ENCODE data around the gene SDF2L1. TPM values are rescaled to one million over a fixed set of nuclear protein-coding genes. Genes with fewer than 3 reads are reported as not detected.
"Not testable (repeated sequence)": the region's sequence is repeated elsewhere in the genome, so short reads cannot be mapped to it uniquely, and the experiment has no call there.

The SDF2L1 gene, protein sequence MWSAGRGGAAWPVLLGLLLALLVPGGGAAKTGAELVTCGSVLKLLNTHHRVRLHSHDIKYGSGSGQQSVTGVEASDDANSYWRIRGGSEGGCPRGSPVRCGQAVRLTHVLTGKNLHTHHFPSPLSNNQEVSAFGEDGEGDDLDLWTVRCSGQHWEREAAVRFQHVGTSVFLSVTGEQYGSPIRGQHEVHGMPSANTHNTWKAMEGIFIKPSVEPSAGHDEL
- 31.3 TPM for polyA plus RNA-seq (2013, experiment 1 of 2)
- 27.8 TPM for polyA plus RNA-seq (2013, experiment 2 of 2)

DNA sequence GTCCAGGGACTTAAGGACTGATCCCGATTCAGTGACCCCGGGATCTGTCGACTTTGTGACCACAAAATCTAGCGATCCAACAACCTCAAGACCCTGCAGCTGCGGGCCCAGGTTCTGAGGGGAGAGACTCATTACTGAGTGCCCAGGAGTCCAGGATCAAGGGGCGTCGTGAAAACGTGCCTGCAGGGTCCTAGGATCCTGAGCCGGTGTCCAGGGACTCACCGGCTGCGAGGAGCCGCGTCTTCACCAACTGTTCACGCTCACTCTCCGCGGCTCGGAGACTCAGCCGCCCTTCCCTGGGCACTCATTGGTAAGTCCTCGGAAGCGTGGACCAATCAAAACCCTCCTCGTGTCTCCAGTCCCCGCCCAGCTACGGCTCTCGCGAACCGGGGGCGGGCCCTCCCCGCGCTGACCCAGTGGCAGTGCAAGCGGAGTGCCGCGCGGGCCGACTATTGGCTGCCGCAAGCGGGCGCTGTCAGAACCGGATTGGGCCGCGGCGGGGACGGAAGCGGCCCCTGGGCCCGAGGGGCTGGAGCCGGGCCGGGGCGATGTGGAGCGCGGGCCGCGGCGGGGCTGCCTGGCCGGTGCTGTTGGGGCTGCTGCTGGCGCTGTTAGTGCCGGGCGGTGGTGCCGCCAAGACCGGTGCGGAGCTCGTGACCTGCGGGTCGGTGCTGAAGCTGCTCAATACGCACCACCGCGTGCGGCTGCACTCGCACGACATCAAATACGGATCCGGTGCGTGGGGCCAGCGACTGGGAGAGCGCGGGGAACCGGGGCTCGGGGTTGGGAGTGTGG lies at the start of gene SDF2L1:
TSS of gene SDF2L1 (plus strand) at position 514 of the 795 bp plus-strand sequence. CDS start at position 549, 35 bp downstream.
- peaks cover 6% of the 10 kb centered on the region; the same call in 1 of the 2 replicates for H3K27me3 ChIP-seq (ENCODE audit: insufficient read depth, low read length)
- H3K9ac ChIP-seq (ENCODE audit: low read depth, low read length): peak within 1 kb of the TSS; percentile 86
- under 1% methylated on average over 76 of the region's 76 CpGs for WGBS
- peak within 1 kb of the TSS; percentile 64 for H3K4me3 ChIP-seq (ENCODE audit: low read length)
- peaks cover 15% of the 10 kb centered on the region; the same call in 1 of the 2 replicates for H3K36me3 ChIP-seq (ENCODE audit: insufficient read depth, low read length)
- H3K27ac ChIP-seq (ENCODE audit: low read depth, low read length): no peak within 1 kb of the TSS
- no peaks in the 10 kb centered on the region for H3K4me1 ChIP-seq (ENCODE audit: insufficient read depth, low read length)
- no peaks in the 10 kb centered on the region for H3K9me3 ChIP-seq (ENCODE audit: insufficient read depth, low read depth, low read length)

DNA sequence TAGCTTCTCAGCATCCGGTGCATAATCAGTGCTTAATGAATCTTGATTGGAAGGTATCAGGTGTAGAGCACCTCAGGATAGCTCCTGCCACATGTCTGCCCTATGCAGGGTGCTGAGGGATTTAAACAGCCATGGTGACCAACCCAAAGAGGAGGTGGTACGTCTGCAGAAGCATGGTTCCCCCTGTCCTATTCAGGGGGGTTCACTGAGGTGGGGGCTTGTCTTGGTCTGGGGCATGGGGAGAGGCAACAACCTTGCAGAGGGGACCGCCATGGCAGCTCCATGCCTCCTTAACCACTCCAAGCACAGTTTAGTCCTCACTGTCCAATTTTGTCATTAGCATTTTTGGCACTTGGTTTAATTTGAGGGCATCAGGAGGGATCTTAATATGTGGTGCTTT lies 49.7 kb upstream of the SDF2L1 start:
- H3K9ac ChIP-seq (ENCODE audit: low read depth, low read length): no peak overlapping the region
- no peaks in the 10 kb centered on the region for H3K27me3 ChIP-seq (ENCODE audit: insufficient read depth, low read length)
- no peaks in the 10 kb centered on the region for H3K9me3 ChIP-seq (ENCODE audit: insufficient read depth, low read depth, low read length)
- WGBS: 92% methylated on average over 3 of the region's 3 CpGs
- H3K27ac ChIP-seq (ENCODE audit: low read depth, low read length): no peak overlapping the region
- H3K36me3 ChIP-seq (ENCODE audit: insufficient read depth, low read length): peaks cover 47% of the 10 kb centered on the region
- no peaks in the 10 kb centered on the region for H3K4me1 ChIP-seq (ENCODE audit: insufficient read depth, low read length)
- H3K4me3 ChIP-seq (ENCODE audit: low read length): no peak overlapping the region

DNA sequence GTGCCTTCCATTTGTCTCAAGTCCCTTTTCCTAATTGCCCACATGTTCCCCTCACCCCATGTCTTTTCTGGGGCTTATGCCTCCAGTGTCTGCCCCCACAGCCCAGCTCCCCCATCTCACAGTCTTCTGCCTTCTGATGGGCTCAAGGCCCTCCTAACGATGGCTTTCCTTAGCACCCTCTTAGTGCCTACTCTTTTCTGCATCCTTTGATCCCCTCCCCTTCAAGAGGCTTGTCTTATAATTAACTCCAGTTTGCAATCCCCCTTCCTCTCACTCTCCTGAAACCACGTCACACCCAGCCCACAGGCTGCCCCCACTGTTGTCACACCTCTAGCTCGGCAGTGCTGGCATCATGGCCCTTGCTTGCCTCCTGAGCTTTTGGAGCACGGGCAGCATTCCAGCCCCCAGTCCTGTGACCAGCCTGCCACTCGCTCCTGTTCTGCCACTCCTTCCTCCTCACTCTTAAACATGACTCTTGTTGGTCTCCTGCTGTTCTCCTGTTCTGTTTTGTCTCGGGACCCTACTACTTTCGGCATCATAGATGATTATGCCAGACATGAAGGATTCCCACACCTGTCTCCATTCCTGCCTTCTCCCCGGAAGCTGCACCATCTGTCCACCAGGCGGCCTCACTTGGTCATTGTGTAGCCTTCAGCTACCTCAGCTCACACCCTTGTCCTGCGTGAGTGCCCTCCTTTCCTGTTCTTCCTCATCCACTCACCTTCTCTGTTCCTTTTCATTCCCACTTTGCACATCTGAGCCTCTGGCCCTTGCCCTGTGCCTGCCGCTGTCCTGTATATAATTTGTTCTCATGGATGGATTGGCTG lies 48.5 kb upstream of the SDF2L1 start:
- peaks cover 47% of the 10 kb centered on the region for H3K36me3 ChIP-seq (ENCODE audit: insufficient read depth, low read length)
- 85% methylated on average over 11 of the region's 11 CpGs for WGBS

DNA sequence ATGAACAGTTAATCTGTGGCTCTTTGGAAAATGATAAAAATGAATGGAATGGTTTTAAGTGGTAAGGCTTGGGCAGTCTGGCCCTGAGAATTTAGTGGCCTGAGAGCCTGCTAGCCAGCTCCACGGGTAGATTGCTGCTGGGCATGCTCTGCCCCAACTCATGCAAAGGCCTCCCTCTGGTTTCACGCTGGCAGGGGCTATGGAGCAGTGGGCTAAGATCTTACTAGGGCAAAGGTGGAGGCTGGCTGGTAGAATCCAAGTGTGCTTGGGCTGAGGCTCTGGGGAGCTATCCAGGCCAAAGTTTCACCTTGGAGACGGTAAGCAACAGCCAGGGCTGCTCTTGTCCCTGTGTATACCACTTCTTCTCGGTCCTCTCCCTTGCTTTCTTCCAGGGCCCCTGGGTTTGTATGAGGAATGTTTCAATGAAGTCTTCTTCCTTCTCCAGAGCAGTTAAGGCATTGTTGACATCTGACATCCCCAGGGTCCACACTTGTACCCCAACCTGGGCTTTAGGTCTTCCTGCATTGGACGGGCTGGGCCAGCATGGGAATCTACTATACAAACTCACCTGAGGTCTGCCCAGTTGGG lies 47.1 kb upstream of the SDF2L1 start:
- no peaks in the 10 kb centered on the region for H3K27me3 ChIP-seq (ENCODE audit: insufficient read depth, low read length)
- no peak overlapping the region for H3K9ac ChIP-seq (ENCODE audit: low read depth, low read length)
- H3K9me3 ChIP-seq (ENCODE audit: insufficient read depth, low read depth, low read length): no peaks in the 10 kb centered on the region
- no peak overlapping the region for H3K4me3 ChIP-seq (ENCODE audit: low read length)
- no peaks in the 10 kb centered on the region for H3K4me1 ChIP-seq (ENCODE audit: insufficient read depth, low read length)
- H3K27ac ChIP-seq (ENCODE audit: low read depth, low read length): no peak overlapping the region
- H3K36me3 ChIP-seq (ENCODE audit: insufficient read depth, low read length): peaks cover 47% of the 10 kb centered on the region
- WGBS: 92% methylated on average over 5 of the region's 5 CpGs

More for the DNA sequence above, 48.5 kb upstream of the SDF2L1 start:
- Histone ChIP-seq H3K4me1 (ENCODE audit: insufficient read depth, low read length) (no peaks in the 10 kb centered on the region), H3K27ac (ENCODE audit: low read depth, low read length) (no peak overlapping the region), H3K27me3 (ENCODE audit: insufficient read depth, low read length) (no peaks in the 10 kb centered on the region), H3K9ac (ENCODE audit: low read depth, low read length) (no peak overlapping the region), H3K9me3 (ENCODE audit: insufficient read depth, low read depth, low read length) (no peaks in the 10 kb centered on the region), H3K4me3 (ENCODE audit: low read length) (no peak overlapping the region)

DNA sequence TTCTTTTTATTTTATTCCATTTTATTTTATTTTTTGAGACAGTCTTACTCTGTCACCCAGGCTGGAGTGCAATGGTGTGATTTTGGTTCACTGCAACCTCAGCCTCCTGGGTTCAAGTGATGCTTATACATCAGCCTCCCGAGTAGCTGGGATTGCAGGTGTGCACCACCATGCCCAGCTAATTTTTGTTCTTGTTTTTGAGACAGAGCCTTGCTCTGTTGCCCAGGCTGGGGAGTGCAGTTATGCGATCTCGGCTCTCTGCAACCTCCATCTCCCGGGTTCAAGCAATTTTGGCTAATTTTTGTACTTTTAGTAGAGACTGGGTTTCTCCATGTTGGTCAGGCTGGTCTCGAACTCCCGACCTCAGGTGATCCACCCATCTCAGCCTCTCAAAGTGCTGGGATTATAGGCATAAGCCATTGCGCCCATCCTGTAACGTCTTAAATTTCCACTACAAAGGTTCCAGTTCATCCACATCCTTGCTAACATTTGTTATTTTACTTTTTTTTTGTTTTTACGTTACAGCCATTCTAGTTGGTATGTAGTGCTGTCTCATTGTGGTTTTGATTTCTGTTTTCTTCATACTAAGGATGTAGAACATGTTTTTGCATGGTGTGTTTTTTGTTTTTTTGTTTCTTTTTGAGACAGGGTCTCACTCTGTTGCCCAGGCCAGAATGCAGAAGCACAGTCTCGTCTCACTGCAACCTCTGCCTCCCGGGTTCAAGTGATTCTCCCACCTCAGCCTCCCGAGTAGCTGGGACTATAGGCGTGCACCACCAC lies 45.6 kb upstream of the SDF2L1 start:
- H3K4me1 ChIP-seq (ENCODE audit: insufficient read depth, low read length); H3K27me3 ChIP-seq (ENCODE audit: insufficient read depth, low read length); H3K4me3 ChIP-seq (ENCODE audit: low read length); H3K27ac ChIP-seq (ENCODE audit: low read depth, low read length); H3K9ac ChIP-seq (ENCODE audit: low read depth, low read length); H3K9me3 ChIP-seq (ENCODE audit: insufficient read depth, low read depth, low read length): not testable (repeated sequence)
- WGBS: 98% methylated on average over 13 of the region's 13 CpGs
- H3K36me3 ChIP-seq (ENCODE audit: insufficient read depth, low read length): peaks cover 47% of the 10 kb centered on the region

DNA sequence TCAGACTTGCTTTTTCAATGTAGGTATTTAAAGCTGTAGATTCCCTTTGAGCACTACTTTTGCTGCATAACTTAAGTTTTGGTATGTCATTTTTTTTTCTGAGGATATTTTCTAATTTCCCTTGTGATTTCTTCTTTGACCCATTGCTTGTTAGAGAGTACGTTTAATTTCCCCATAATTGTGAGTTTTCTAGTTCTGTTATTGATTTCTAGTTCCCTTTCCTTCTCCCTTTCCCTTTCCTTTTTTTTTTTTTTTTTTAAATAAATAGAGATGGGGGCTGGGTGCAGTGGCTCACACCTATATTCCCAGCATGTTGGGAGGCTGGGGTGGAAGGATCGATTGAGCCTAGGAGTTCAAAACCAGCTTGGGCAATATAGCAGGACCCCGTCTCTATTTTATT lies 43.8 kb upstream of the SDF2L1 start:
- Histone ChIP-seq H3K27me3 (ENCODE audit: insufficient read depth, low read length) (no peaks in the 10 kb centered on the region), H3K27ac (ENCODE audit: low read depth, low read length) (no peak overlapping the region), H3K9ac (ENCODE audit: low read depth, low read length) (no peak overlapping the region), H3K36me3 (ENCODE audit: insufficient read depth, low read length) (peaks cover 36% of the 10 kb centered on the region), H3K4me1 (ENCODE audit: insufficient read depth, low read length) (no peaks in the 10 kb centered on the region), H3K9me3 (ENCODE audit: insufficient read depth, low read depth, low read length) (no peaks in the 10 kb centered on the region), H3K4me3 (ENCODE audit: low read length) (no peak overlapping the region)
- 83% methylated on average over 1 of the region's 3 CpGs for WGBS

DNA sequence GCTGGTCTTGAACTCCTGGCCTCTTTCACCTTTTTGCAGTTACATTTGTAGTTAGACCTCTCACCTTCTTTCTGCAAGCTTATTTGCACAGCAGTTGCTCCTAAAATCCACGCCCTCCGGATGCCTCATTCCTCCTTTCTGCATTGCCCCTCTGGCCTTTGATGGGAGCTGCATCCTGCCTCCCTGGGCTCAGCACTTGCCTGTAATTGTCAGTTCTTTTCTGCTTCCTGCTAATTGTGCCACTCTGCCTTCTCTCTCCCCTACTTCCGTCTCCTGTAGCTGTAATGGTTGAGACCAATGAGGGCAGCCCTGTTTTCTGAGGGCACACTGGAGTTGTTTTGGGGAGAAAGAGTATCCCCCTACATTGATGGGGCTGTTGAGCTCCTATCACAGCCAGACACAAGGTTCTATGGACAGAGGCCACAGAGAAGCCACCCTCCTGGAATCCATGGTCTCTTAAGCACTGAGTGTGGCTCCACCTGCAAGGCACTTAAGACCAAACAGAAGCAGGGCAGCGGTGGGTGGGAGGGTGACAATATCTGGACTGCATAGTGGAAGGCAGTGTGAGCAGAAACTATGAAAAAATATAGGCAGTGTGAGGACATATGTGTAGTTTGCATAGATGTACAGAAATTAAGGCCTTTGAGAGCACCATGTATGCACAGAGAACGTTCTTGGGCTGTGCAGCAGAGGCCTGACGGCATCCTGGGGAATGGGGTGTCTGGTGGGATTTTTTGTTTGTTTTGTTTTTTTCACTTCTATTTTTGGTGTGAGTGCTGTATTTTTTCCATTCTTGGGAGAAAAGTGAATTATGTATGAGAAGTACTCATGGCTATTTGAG lies 42.8 kb upstream of the SDF2L1 start:
- H3K27me3 ChIP-seq (ENCODE audit: insufficient read depth, low read length): no peaks in the 10 kb centered on the region
- H3K4me1 ChIP-seq (ENCODE audit: insufficient read depth, low read length): no peaks in the 10 kb centered on the region
- WGBS: 81% methylated on average over 5 of the region's 6 CpGs
- H3K27ac ChIP-seq (ENCODE audit: low read depth, low read length): no peak overlapping the region
- H3K36me3 ChIP-seq (ENCODE audit: insufficient read depth, low read length): peaks cover 26% of the 10 kb centered on the region
- no peak overlapping the region for H3K9ac ChIP-seq (ENCODE audit: low read depth, low read length)
- no peaks in the 10 kb centered on the region for H3K9me3 ChIP-seq (ENCODE audit: insufficient read depth, low read depth, low read length)
- no peak overlapping the region for H3K4me3 ChIP-seq (ENCODE audit: low read length)

DNA sequence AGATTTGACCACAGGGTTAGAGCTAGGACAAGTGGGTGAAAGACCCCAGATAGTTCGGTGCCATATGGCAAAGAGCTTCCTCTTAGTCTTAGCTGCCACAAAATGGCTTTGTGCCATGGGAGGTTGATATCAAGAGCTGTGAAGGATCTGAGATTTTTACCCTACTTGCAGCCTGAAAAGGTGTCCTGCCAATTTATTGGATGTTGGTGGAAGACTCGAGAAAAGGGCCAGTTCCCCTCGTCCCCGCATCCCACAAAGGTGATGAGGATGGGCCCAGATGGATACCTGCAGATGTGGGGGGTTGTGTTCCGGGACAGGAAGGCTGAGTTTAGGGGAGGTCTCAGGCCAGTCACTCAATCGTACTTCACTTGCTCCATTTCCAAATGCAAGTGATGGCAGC lies 39.5 kb upstream of the SDF2L1 start:
- no peaks in the 10 kb centered on the region for H3K4me1 ChIP-seq (ENCODE audit: insufficient read depth, low read length)
- 93% methylated on average over 6 of the region's 6 CpGs for WGBS
- H3K4me3 ChIP-seq (ENCODE audit: low read length): no peak overlapping the region
- no peak overlapping the region for H3K27ac ChIP-seq (ENCODE audit: low read depth, low read length)
- H3K27me3 ChIP-seq (ENCODE audit: insufficient read depth, low read length): no peaks in the 10 kb centered on the region
- H3K9me3 ChIP-seq (ENCODE audit: insufficient read depth, low read depth, low read length): no peaks in the 10 kb centered on the region
- no peaks in the 10 kb centered on the region for H3K36me3 ChIP-seq (ENCODE audit: insufficient read depth, low read length)
- no peak overlapping the region for H3K9ac ChIP-seq (ENCODE audit: low read depth, low read length)

DNA sequence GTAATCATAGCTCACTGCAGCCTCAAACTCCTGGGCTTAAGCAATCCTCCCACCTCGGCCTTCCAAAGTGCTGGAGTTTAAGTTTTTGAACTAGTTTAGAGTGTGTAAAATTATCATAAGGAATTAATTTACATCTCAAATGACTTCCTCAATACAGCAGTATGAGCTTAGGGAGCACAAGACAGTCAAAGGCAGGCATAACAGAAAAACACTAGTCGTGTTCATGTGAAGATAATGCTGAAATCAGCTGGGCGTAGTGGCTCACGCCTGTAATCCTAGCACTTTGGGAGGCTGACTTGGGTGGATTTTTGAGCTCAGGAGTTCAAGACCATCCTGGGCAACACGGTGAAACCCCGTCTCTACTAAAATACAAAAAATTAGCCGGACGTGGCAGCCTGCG lies 38.1 kb upstream of the SDF2L1 start:
- WGBS: 94% methylated on average over 8 of the region's 9 CpGs
- Histone ChIP-seq H3K27ac (ENCODE audit: low read depth, low read length) (no peak overlapping the region), H3K9ac (ENCODE audit: low read depth, low read length) (no peak overlapping the region), H3K9me3 (ENCODE audit: insufficient read depth, low read depth, low read length) (no peaks in the 10 kb centered on the region), H3K4me1 (ENCODE audit: insufficient read depth, low read length) (no peaks in the 10 kb centered on the region), H3K4me3 (ENCODE audit: low read length) (no peak overlapping the region), H3K27me3 (ENCODE audit: insufficient read depth, low read length) (no peaks in the 10 kb centered on the region), H3K36me3 (ENCODE audit: insufficient read depth, low read length) (no peaks in the 10 kb centered on the region)
